Measurements from ENCODE around the gene TTF1. TPM values are rescaled to one million over a fixed set of nuclear protein-coding genes. Genes with fewer than 3 reads are reported as not detected.

Gene TTF1
- total RNA-seq, 4 donors from 2014 or later: 7.9 to 19.1 (median 10.2) TPM

- DNase-seq (ENCODE audit: low spot score) (no peak), ATAC-seq (ENCODE audit: low FRiP score) (no peak)
- TF ChIP-seq, protein P1, sequence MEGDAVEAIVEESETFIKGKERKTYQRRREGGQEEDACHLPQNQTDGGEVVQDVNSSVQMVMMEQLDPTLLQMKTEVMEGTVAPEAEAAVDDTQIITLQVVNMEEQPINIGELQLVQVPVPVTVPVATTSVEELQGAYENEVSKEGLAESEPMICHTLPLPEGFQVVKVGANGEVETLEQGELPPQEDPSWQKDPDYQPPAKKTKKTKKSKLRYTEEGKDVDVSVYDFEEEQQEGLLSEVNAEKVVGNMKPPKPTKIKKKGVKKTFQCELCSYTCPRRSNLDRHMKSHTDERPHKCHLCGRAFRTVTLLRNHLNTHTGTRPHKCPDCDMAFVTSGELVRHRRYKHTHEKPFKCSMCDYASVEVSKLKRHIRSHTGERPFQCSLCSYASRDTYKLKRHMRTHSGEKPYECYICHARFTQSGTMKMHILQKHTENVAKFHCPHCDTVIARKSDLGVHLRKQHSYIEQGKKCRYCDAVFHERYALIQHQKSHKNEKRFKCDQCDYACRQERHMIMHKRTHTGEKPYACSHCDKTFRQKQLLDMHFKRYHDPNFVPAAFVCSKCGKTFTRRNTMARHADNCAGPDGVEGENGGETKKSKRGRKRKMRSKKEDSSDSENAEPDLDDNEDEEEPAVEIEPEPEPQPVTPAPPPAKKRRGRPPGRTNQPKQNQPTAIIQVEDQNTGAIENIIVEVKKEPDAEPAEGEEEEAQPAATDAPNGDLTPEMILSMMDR (IDR thresholded peaks at IDR 0.05): no peak
These were observed 38.9 kb downstream of the TTF1 start for GRCh38 chr9:132367613-132368313.

DNA sequence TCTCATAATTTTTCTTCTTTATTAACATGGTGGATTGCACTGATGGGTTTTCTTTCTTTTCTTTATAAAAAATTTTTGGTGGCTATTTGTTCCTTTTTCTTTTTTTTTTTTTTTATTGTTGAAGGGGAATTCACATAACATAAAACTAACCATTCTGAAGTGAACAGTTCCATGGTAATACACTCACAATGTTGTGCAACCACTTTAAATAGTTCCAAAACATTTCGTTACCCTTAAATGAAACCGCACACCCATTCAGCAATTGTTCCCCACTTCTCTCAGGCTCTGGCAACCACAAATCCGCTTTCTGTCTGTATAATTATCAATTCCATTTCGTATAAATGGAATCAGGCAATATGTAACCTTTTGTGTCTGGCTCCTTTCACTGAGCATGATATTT is 40.2 kb downstream of the TTF1 start:
- ATAC-seq (ENCODE audit: low FRiP score): no peak
- TF ChIP-seq, protein P1 (IDR thresholded peaks at IDR 0.05): no peak
- DNase-seq (ENCODE audit: low spot score): no peak

DNA sequence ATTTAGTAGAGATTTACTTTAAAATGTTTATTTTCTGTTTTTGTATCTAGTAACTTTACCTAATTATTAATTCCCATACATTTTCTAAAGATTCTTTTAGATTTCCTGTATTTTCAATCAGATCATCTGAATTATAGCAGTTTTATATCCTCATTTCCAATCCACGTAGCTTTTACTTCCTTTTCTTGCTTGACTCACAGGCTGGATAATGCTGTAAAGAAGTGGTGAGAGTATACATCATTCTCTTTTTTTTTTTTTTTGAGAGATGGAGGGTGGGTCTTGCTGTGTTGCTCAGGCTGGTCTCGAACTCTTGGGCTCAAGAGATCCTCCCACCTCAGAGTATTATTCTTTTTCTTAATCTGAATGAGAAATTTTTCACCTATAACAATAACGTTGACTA is 40.7 kb downstream of the TTF1 start:
- no peak for DNase-seq (ENCODE audit: low spot score)
- TF ChIP-seq, protein P1 (IDR thresholded peaks at IDR 0.05): no peak
- no peak for ATAC-seq (ENCODE audit: low FRiP score)

DNA sequence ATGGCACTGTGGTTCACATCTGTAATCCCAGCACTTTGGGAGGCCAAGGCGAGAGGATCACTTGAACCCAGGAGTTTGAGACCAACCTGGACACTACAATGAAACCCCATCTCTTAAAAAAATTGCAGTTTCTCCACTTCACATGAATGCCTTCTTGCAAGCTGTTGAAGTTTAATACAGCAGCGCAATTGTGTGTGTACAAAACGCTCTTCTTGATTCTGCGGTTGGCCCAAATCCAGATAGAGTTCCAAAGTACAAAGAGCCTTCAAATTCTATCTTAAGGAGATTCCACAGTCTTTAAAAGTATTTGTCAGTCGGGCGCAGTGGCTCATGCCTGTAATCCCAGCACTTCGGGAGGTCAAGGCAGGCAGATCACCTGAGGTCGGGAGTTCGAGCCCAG is 42.6 kb downstream of the TTF1 start:
- ATAC-seq (ENCODE audit: low FRiP score): no peak
- TF ChIP-seq, protein P1 (IDR thresholded peaks at IDR 0.05): no peak
- DNase-seq (ENCODE audit: low spot score): no peak

- no peak for ATAC-seq (ENCODE audit: low FRiP score)
- DNase-seq (ENCODE audit: low spot score): no peak
- TF ChIP-seq, protein P1 (IDR thresholded peaks at IDR 0.05): no peak
These were observed 48.9 kb downstream of the TTF1 start for GRCh38 chr9:132357764-132358163.

GRCh38 chr9:132356324-132356924 is 50.2 kb downstream of the TTF1 start:
- TF ChIP-seq, protein P1 (IDR thresholded peaks at IDR 0.05): no peak
- DNase-seq (ENCODE audit: low spot score): no peak
- ATAC-seq (ENCODE audit: low FRiP score): no peak
